ENCODE measurements around the gene KANSL1.

- TF ChIP-seq CTCF (IDR thresholded peaks at IDR 0.05; ENCODE audit: low read depth, low read length) (no peak), POLR2A (IDR thresholded peaks at IDR 0.05; ENCODE audit: extremely low read depth, insufficient read length) (no peak), MAX (IDR thresholded peaks at IDR 0.05; ENCODE audit: low read depth, low read length) (no peak)
Measured at GRCh38 chr17:45981306-45981705, 211.9 kb downstream of the KANSL1 start.

All from NB4 (cell line).